ENCODE results near the gene UBASH3A. TPM values are rescaled to one million over a fixed set of nuclear protein-coding genes. Genes with fewer than 3 reads are reported as not detected.

Gene UBASH3A
- total and polyA plus RNA-seq, 7 donors, result 0.06 to 0.21 TPM; not detected in 5

- 94 to 96% (median 95%) methylated on average over 5 of the region's 5 CpGs for WGBS, 3 donors
- ATAC-seq, result no peak
- Histone ChIP-seq H3K9me3 (no peaks in the 10 kb centered on the region), H3K27ac (no peak overlapping the region), H3K4me3 (no peak overlapping the region), H3K36me3 (ENCODE audit: insufficient read depth in 1 of 2, low read depth in 1 of 2) (no peaks in the 10 kb centered on the region), H3K27me3 (ENCODE audit: insufficient read depth in 3 of 3, low read length in 2 of 3) (peaks cover 0 to 28% (median 5%) of the 10 kb centered on the region in 3 donors), H3K4me1 (no peaks in the 10 kb centered on the region)
- peak in 1 of 2 donors; percentile 12 for DNase-seq
- intact Hi-C loops (cut with DNase I), result loop anchor here in 1 of 2 donors (10.0 kb wide), 1 partner anchor 241 kb away; no protein-coding TSS in a partner anchor
- TF ChIP-seq, protein P1, sequence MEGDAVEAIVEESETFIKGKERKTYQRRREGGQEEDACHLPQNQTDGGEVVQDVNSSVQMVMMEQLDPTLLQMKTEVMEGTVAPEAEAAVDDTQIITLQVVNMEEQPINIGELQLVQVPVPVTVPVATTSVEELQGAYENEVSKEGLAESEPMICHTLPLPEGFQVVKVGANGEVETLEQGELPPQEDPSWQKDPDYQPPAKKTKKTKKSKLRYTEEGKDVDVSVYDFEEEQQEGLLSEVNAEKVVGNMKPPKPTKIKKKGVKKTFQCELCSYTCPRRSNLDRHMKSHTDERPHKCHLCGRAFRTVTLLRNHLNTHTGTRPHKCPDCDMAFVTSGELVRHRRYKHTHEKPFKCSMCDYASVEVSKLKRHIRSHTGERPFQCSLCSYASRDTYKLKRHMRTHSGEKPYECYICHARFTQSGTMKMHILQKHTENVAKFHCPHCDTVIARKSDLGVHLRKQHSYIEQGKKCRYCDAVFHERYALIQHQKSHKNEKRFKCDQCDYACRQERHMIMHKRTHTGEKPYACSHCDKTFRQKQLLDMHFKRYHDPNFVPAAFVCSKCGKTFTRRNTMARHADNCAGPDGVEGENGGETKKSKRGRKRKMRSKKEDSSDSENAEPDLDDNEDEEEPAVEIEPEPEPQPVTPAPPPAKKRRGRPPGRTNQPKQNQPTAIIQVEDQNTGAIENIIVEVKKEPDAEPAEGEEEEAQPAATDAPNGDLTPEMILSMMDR (IDR thresholded peaks at IDR 0.05), result no peak
Measured at GRCh38 chr21:42385619-42386018, 18.1 kb upstream of the UBASH3A start.

GRCh38 chr21:42386034-42386591 is 17.6 kb upstream of the UBASH3A start:
- peak in 1 of 2 donors; percentile 42 for DNase-seq
- Histone ChIP-seq H3K9me3 (no peaks in the 10 kb centered on the region), H3K4me1 (no peaks in the 10 kb centered on the region), H3K27me3 (ENCODE audit: insufficient read depth in 3 of 3, low read length in 2 of 3) (peaks cover 0 to 33% (median 5%) of the 10 kb centered on the region in 3 donors), H3K27ac (no peak overlapping the region), H3K36me3 (ENCODE audit: insufficient read depth in 1 of 2, low read depth in 1 of 2) (no peaks in the 10 kb centered on the region), H3K4me3 (no peak overlapping the region)
- no peak for ATAC-seq
- intact Hi-C loops (cut with DNase I), result loop anchor here in 1 of 2 donors (10.0 kb wide), 1 partner anchor 241 kb away; no protein-coding TSS in a partner anchor
- whole genome bisulfite sequencing, 3 donors, result 87 to 89% (median 88%) methylated on average over 11 of the region's 11 CpGs
- TF ChIP-seq, protein P1 (IDR thresholded peaks at IDR 0.05), result no peak

DNA sequence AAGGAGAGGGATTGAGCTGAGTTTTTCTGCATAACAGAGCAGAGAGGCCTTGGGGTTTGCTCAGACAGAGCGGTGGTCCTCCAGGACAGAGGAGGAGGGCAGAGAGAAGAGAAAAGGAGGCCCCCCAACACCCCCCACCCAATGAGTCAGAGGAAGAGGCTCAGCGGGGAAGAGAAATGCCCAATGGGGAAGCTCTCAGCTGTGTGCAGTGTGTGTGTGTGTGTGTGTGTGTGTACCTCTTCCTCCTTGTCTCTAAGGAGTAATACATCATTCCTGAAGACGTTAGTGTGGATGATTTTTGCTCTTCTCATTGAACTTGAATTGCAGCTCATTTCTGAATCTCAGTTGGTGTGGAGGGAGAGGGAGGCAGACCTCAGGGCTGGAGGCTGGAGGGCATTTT is 16.5 kb upstream of the UBASH3A start:
- Histone ChIP-seq H3K4me1 (no peaks in the 10 kb centered on the region), H3K36me3 (ENCODE audit: insufficient read depth in 1 of 2, low read depth in 1 of 2) (no peaks in the 10 kb centered on the region), H3K9me3 (no peaks in the 10 kb centered on the region), H3K4me3 (no peak overlapping the region), H3K27ac (no peak overlapping the region), H3K27me3 (ENCODE audit: insufficient read depth in 3 of 3, low read length in 2 of 3) (peaks cover 0 to 42% (median 5%) of the 10 kb centered on the region in 3 donors)
- no peak for DNase-seq
- ATAC-seq, result no peak
- WGBS, 3 donors, result 35 to 43% (median 40%) methylated on average over 3 of the region's 3 CpGs
- intact Hi-C loops (cut with DNase I), result loop anchor here in 1 of 2 donors (10.0 kb wide), 1 partner anchor 242 kb away; no protein-coding TSS in a partner anchor
- TF ChIP-seq, protein P1 (IDR thresholded peaks at IDR 0.05), result no peak

GRCh38 chr21:42387843-42388340 is 15.8 kb upstream of the UBASH3A start:
- no peaks in the 10 kb centered on the region for H3K4me1 ChIP-seq
- H3K27ac ChIP-seq, result no peak overlapping the region
- peaks cover 0 to 44% (median 5%) of the 10 kb centered on the region in 3 donors for H3K27me3 ChIP-seq (ENCODE audit: insufficient read depth in 3 of 3, low read length in 2 of 3)
- TF ChIP-seq, protein P1 (IDR thresholded peaks at IDR 0.05), result no peak
- DNase-seq, result peak in 1 of 2 donors; percentile 12
- ATAC-seq, result no peak
- 83 to 90% (median 89%) methylated on average over 6 of the region's 6 CpGs for WGBS, 3 donors
- no peaks in the 10 kb centered on the region for H3K36me3 ChIP-seq (ENCODE audit: insufficient read depth in 1 of 2, low read depth in 1 of 2)
- H3K4me3 ChIP-seq, result no peak overlapping the region
- intact Hi-C loops (cut with DNase I), result loop anchor here in 1 of 2 donors (10.0 kb wide), 1 partner anchor 243 kb away; no protein-coding TSS in a partner anchor
- H3K9me3 ChIP-seq, result no peaks in the 10 kb centered on the region
